K562 (cell line): ENCODE measurements around the gene C20orf141. TPM values are rescaled to one million over a fixed set of nuclear protein-coding genes. Genes with fewer than 3 reads are reported as not detected.

Experiments
- ATAC-seq: fragments of 200-7000 bp; cut with Tn5 transposase; 3 replicates; pipeline ENCODE4 v1.9.1; 2020; ENCODE audit warnings: moderate library complexity
- BruUV-seq: library from RNA; stranded (reverse); fragments of 400-500 nt; replicated peaks from 2 replicates; lab custom pipeline; 2021; lab: Mats Ljungman, UMichigan
- CTCF ChIA-PET: fragments of 300-600 bp; formaldehyde crosslinking; extraction: SDS; loops from one replicate; lab custom pipeline; 2021; ENCODE audit warnings: low intra/inter-chr PET ratio; lab: Yijun Ruan, JAX
- POLR2A ChIA-PET: fragments of 300-600, 350-650 bp; sonication (Branson Sonifier 250); formaldehyde crosslinking; extraction: SDS; loops from one replicate; lab custom pipeline; 2021; ENCODE audit warnings: antibody characterized with exemption, inconsistent platforms; lab: Yijun Ruan, JAX
- DNase-seq, 4 experiments: peaks; one replicate each; pipeline versions ENCODE4 v3.0.0 to v3.0.0-alpha.2; 2011 to 2018; ENCODE audit warnings: low spot score in 3 of 4, mixed read lengths in 3 of 4; ENCODE audit errors: extremely low read depth in 1 of 4
- FAIRE-seq: peaks from 2 replicates; lab custom pipeline; 2011; peaks lifted over from hg19 to GRCh38; lab: Jason Lieb, UNC
- H2AFZ ChIP-seq: 2 replicates; pipeline ENCODE4 v1.6.0; 2011; ENCODE audit warnings: low read depth, low read length, control low read depth, inconsistent platforms
- H3K27ac ChIP-seq: fragments of 200-600 bp; 3 replicates; pipeline ENCODE4 v1.8.0; 2011; ENCODE audit warnings: low read depth, mild to moderate bottlenecking, control low read depth, inconsistent platforms, low read length, moderate library complexity, mixed read lengths; ENCODE audit errors: extremely low read depth
- H3K27me3 ChIP-seq, 2 experiments: fragments of 300-600 bp in 1 of 2; 2 replicates in 1 of 2; 3 replicates in 1 of 2; pipeline versions ENCODE4 v1.6.0 to v1.8.0; 2011; ENCODE audit warnings: inconsistent platforms in 2 of 2, low read length in 2 of 2, mild to moderate bottlenecking in 1 of 2, mixed read lengths in 1 of 2, moderate library complexity in 1 of 2; ENCODE audit not compliant: control insufficient read depth in 2 of 2, insufficient read depth in 2 of 2
- H3K36me3 ChIP-seq: fragments of 300-600 bp; 3 replicates; pipeline ENCODE4 v1.8.0; 2011; ENCODE audit warnings: mild to moderate bottlenecking, low read length, inconsistent platforms; ENCODE audit not compliant: control insufficient read depth, insufficient read depth
- H3K4me1 ChIP-seq, 2 experiments: fragments of 200-600 bp in 1 of 2; replicated peaks in 1 of 2; 2 replicates in 1 of 2; 3 replicates in 1 of 2; pipeline versions ENCODE4 v1.5.1 to v1.8.0; 2011; ENCODE audit warnings: inconsistent platforms in 2 of 2, low read length in 2 of 2, mild to moderate bottlenecking in 1 of 2, mixed read lengths in 1 of 2, moderate library complexity in 1 of 2; ENCODE audit not compliant: control insufficient read depth in 2 of 2, insufficient read depth in 2 of 2
- H3K4me2 ChIP-seq: 2 replicates; pipeline ENCODE4 v1.6.1; 2011; ENCODE audit warnings: low read length, control low read depth, inconsistent platforms, mixed read lengths; ENCODE audit not compliant: insufficient read depth
- H3K4me3 ChIP-seq: fragments of 200-600 bp; sonication (generic), shearing (Covaris generic); 2 replicates; pipeline ENCODE4 v1.5.1; 2016; ENCODE audit warnings: control low read depth, inconsistent platforms
- H3K79me2 ChIP-seq: fragments of 200-600 bp; 3 replicates; pipeline ENCODE4 v1.8.0; 2011; ENCODE audit warnings: low read length, inconsistent platforms; ENCODE audit not compliant: control insufficient read depth, insufficient read depth
- H3K9ac ChIP-seq, 2 experiments: 2 replicates each; pipeline versions ENCODE4 v1.6.0 to v1.6.1; 2011; ENCODE audit warnings: low read depth in 2 of 2, low read length in 2 of 2, control low read depth in 1 of 2, inconsistent platforms in 1 of 2, mild to moderate bottlenecking in 1 of 2, mixed read lengths in 1 of 2; ENCODE audit not compliant: insufficient read depth in 1 of 2
- H3K9me1 ChIP-seq: one replicate; pipeline ENCODE4 v1.6.0; 2011; ENCODE audit warnings: inconsistent platforms, mild to moderate bottlenecking, low read length, moderate library complexity; ENCODE audit not compliant: control insufficient read depth, insufficient read depth
- H3K9me3 ChIP-seq: replicated peaks from 2 replicates; pipeline ENCODE4 v1.5.1; 2011; ENCODE audit warnings: low read depth, low read length, inconsistent platforms; ENCODE audit not compliant: control insufficient read depth, insufficient read depth
- H4K20me1 ChIP-seq: replicated peaks from 2 replicates; pipeline ENCODE4 v1.6.1; 2011; ENCODE audit warnings: low read length, inconsistent platforms, mixed read lengths; ENCODE audit not compliant: control insufficient read depth, insufficient read depth
- CBFA2T3 ChIP-seq: fragments of 450-650 bp; IDR thresholded peaks from 2 replicates; pipeline ENCODE4 v1.6.1; 2017
- CC2D1A ChIP-seq: fragments of 450-650 bp; IDR thresholded peaks from 2 replicates; pipeline ENCODE4 v1.6.1; 2017; ENCODE audit warnings: mild to moderate bottlenecking
- CREB1 ChIP-seq, 2 experiments: sonication (generic) in 1 of 2; formaldehyde crosslinking in 1 of 2; IDR thresholded peaks; 2 replicates each; pipeline versions ENCODE4 v1.6.1 to v1.8.0; 2012 to 2022; ENCODE audit warnings: inconsistent platforms in 1 of 2, mild to moderate bottlenecking in 1 of 2, missing genetic modification reagents in 1 of 2, moderate library complexity in 1 of 2
- FOXA3 ChIP-seq, 2 experiments: fragments of 450-650 bp in 1 of 2; sonication (generic) in 1 of 2; formaldehyde crosslinking; IDR thresholded peaks in 1 of 2; conservative IDR thresholded peaks in 1 of 2; 2 replicates each; pipeline versions ENCODE4 v1.4.0 to v1.8.0; 2020 to 2022; ENCODE audit warnings: mild to moderate bottlenecking in 2 of 2, missing genetic modification reagents in 1 of 2
- HDAC6 ChIP-seq: IDR thresholded peaks from 2 replicates; pipeline ENCODE4 v1.6.1; 2012; ENCODE audit warnings: low read depth, mild to moderate bottlenecking, control low read depth, inconsistent platforms, low read length, moderate library complexity
- KDM1A ChIP-seq, 2 experiments: fragments of 450-650 bp; IDR thresholded peaks; 2 replicates each; pipeline ENCODE4 v1.6.1; 2016; ENCODE audit warnings: mild to moderate bottlenecking in 2 of 2
- MAZ ChIP-seq, 2 experiments: fragments of 450-650 bp in 1 of 2; sonication (generic) in 1 of 2; formaldehyde crosslinking; IDR thresholded peaks in 1 of 2; conservative IDR thresholded peaks in 1 of 2; 2 replicates each; pipeline versions ENCODE4 v1.4.0 to v1.5.0; 2020; ENCODE audit warnings: mild to moderate bottlenecking in 1 of 2, missing genetic modification reagents in 1 of 2
- MYC ChIP-seq, 2 experiments: fragments of 250-450 bp in 1 of 2; sonication (Bioruptor Pico) in 1 of 2; IDR thresholded peaks; 2 replicates each; pipeline versions ENCODE4 v1.5.1 to v1.6.1; 2012 to 2021; ENCODE audit warnings: low read depth in 2 of 2, borderline replicate concordance in 1 of 2, improper control_type of control experiment in 1 of 2, low read length in 1 of 2, mild to moderate bottlenecking in 1 of 2, moderate library complexity in 1 of 2
- NR4A1 ChIP-seq, 2 experiments: fragments of 250-450 bp in 1 of 2; fragments of 450-650 bp in 1 of 2; sonication (Bioruptor Pico) in 1 of 2; IDR thresholded peaks; 2 replicates each; pipeline versions ENCODE4 v1.4.0 to v1.6.1; 2016 to 2020; ENCODE audit warnings: mild to moderate bottlenecking in 2 of 2, missing compliant biosample characterization in 1 of 2, missing genetic modification characterization in 1 of 2, moderate library complexity in 1 of 2
- PRMT5 ChIP-seq: sonication (generic); formaldehyde crosslinking; IDR thresholded peaks from 2 replicates; pipeline ENCODE4 v1.5.0; 2020; ENCODE audit warnings: missing genetic modification reagents
- RHOXF2B ChIP-seq: fragments of 250-450 bp; sonication (Bioruptor Pico); conservative IDR thresholded peaks from 2 replicates; pipeline ENCODE4 v1.5.1; 2021
- SMC3 ChIP-seq: conservative IDR thresholded peaks from 2 replicates; pipeline ENCODE4 v1.6.1; 2011; ENCODE audit warnings: low read depth, low read length, improper control_type of control experiment; ENCODE audit not compliant: insufficient read depth
- TRIM28 ChIP-seq: fragments of 450-650 bp; IDR thresholded peaks from 2 replicates; pipeline ENCODE4 v1.6.1; 2017
- XRCC4 ChIP-seq: IDR thresholded peaks from one replicate; pipeline ENCODE4 v1.6.1; 2011; ENCODE audit not compliant: insufficient read depth, insufficient read length; ENCODE audit errors: extremely low read depth
- ZNF239 ChIP-seq: fragments of 250-450 bp; sonication (Bioruptor Pico); IDR thresholded peaks from 2 replicates; pipeline ENCODE4 v1.4.0; 2020; ENCODE audit warnings: mild to moderate bottlenecking
- WGBS: fragments of 100-300 bp; shearing (Covaris generic); methylation state at CpG from one replicate; pipeline ENCODE4 v1.1.6; 2016; ENCODE audit warnings: low coverage, mixed read lengths; ENCODE audit not compliant: insufficient coverage; ENCODE audit errors: missing lambda C conversion rate; 5-methylcytosine and 5-hydroxymethylcytosine counted together
- in situ Hi-C: fragments of 300-500 bp; cut with MboI; formaldehyde crosslinking; loops from 4 replicates; pipeline ENCODE4 v1.15.0; 2018; ENCODE audit warnings: inconsistent platforms, mixed read lengths
- intact Hi-C: fragments of 100-400 bp; cut with micrococcal nuclease; formaldehyde crosslinking; loops from 2 replicates; pipeline ENCODE4 v1.14.2; 2022
- polyA plus RNA-seq, 8 experiments: library from polyadenylated mRNA; depleted of rRNA in 4 of 8; stranded (reverse) in 5 of 8; unstranded in 3 of 8; fragments of >200 nt; fragmentation: Nextera tagmentation in 2 of 8; fragmentation: Illumina TruSeq in 1 of 8; extraction: Ambion mirVana in 2 of 8; extraction: Trizol in 1 of 8; gene quantifications; 2 replicates each; pipeline versions ENCODE4 v1.2.1 to v1.2.3, GENCODE V29; 2011 to 2014; ENCODE audit warnings: inconsistent platforms in 1 of 8, missing spikeins in 1 of 8
- total RNA-seq, 7 experiments: library from RNA; depleted of rRNA in 6 of 7; stranded (reverse); fragments of >200 nt in 6 of 7; fragmentation: Illumina TruSeq in 2 of 7; extraction: Trizol in 2 of 7; gene quantifications; 2 replicates each; pipeline versions ENCODE4 v1.2.1 to v1.2.3, GENCODE V29; 2011 to 2021; ENCODE audit warnings: low replicate concordance in 1 of 7
- TF ChIP-seq, protein P1 (sequence below): fragments of 450-650 bp; formaldehyde crosslinking; IDR thresholded peaks from 2 replicates; pipeline ENCODE4 v1.4.0; 2022; ENCODE audit warnings: mild to moderate bottlenecking, moderate library complexity
- TF ChIP-seq, protein P2 (sequence below): sonication (generic); formaldehyde crosslinking; IDR thresholded peaks from 2 replicates; pipeline ENCODE4 v1.8.1; 2022; ENCODE audit warnings: missing genetic modification reagents
- TF ChIP-seq, protein P3 (sequence below), 2 experiments: IDR thresholded peaks; 2 replicates each; pipeline ENCODE4 v1.6.1; 2012; ENCODE audit warnings: improper control_type of control experiment in 2 of 2, low read depth in 2 of 2, low read length in 2 of 2, borderline replicate concordance in 1 of 2

Gene C20orf141
- total and polyA plus RNA-seq, 9 of the 15 experiments (the other 6 are each of a cell fraction or from before 2014, with no cell fraction given): not detected

DNA sequence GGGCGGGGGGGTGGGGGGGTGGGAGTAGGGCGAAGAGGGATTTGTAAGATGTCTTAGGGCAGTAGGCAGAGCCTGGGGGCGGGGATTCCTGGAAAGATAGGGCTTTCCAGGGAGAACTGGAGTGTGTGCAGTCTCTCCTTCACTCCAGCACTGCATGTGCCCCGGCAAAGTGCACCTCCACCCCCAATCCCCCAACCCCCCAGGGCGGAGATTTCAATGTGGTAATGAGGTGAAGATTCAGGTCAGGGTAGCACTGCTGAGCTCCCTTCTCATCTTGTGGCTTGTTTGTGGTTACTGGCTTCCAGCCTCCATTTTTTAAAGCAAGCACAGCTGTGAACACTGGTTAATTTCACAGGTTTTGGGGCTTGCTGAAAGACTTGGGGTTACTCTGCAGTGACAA lies 7.3 kb downstream of the C20orf141 start:
- peaks cover 14 to 20% of the 10 kb centered on the region in 2 experiments for H3K4me1 ChIP-seq
- H3K4me2 ChIP-seq: no peak overlapping the region
- ChIA-PET POLR2A (interaction anchor here (0.6 to 1.6 kb wide), 5 partner anchors 10 to 34 kb away, joined by 3 to 4 read pairs (median 3); partner anchors contain the start of genes PCED1A and VPS16), CTCF (no interaction called here)
- intact Hi-C loops (no loop called here), in situ Hi-C loops (no loop called here)
- ATAC-seq: peak; percentile 68
- 0 out of 2 replicates have a peak overlapping the region, but pooled peaks have one; percentile 14 for H2AFZ ChIP-seq
- H3K9me1 ChIP-seq: peaks cover 3% of the 10 kb centered on the region
- H3K27me3 ChIP-seq: no peaks in the 10 kb centered on the region
- DNase-seq: peak in 3 of 4 experiments; percentile 23 to 68 (median 45)
- H3K4me3 ChIP-seq: no peak overlapping the region
- no peaks in the 10 kb centered on the region for H3K9me3 ChIP-seq
- H3K9ac ChIP-seq: peak overlapping the region in 1 of 2 experiments; percentile 17; a peak in 1 of 4 replicates
- H3K27ac ChIP-seq: no peak overlapping the region
- no peaks in the 10 kb centered on the region for H3K36me3 ChIP-seq
- FAIRE-seq: no peak
- no TSS peak for BruUV-seq
- WGBS: 0% methylated on average over 1 of the region's 5 CpGs
- no peaks in the 10 kb centered on the region for H4K20me1 ChIP-seq
- H3K79me2 ChIP-seq: no peaks in the 10 kb centered on the region
- TF ChIP-seq SMC3: no peak
- TF ChIP-seq HDAC6: no peak
- TF ChIP-seq CREB1 (IDR thresholded peaks at IDR 0.05): no peak
- TF ChIP-seq CREB1 (CRISPR knock-in tag; IDR thresholded peaks at IDR 0.05): no peak
- TF ChIP-seq MAZ (CRISPR knock-in tag; conservative IDR thresholded peaks at IDR 0.05 in 1 of 2, IDR thresholded peaks at IDR 0.05 in 1 of 2): 0 out of 4 replicates have a peak, but pooled peaks of 1 of the 2 experiments have one; percentile 31
- TF ChIP-seq, protein P1, sequence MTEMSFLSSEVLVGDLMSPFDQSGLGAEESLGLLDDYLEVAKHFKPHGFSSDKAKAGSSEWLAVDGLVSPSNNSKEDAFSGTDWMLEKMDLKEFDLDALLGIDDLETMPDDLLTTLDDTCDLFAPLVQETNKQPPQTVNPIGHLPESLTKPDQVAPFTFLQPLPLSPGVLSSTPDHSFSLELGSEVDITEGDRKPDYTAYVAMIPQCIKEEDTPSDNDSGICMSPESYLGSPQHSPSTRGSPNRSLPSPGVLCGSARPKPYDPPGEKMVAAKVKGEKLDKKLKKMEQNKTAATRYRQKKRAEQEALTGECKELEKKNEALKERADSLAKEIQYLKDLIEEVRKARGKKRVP (CRISPR knock-in tag): no peak
- TF ChIP-seq XRCC4: no peak
- 0 out of 2 replicates have a peak, but pooled peaks have one; percentile 10 for TF ChIP-seq CBFA2T3
- TF ChIP-seq ZNF239: no peak
- TF ChIP-seq CC2D1A: no peak
- TF ChIP-seq RHOXF2B (CRISPR knock-in tag): no peak
- TF ChIP-seq, protein P2, sequence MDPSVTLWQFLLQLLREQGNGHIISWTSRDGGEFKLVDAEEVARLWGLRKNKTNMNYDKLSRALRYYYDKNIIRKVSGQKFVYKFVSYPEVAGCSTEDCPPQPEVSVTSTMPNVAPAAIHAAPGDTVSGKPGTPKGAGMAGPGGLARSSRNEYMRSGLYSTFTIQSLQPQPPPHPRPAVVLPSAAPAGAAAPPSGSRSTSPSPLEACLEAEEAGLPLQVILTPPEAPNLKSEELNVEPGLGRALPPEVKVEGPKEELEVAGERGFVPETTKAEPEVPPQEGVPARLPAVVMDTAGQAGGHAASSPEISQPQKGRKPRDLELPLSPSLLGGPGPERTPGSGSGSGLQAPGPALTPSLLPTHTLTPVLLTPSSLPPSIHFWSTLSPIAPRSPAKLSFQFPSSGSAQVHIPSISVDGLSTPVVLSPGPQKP: no peak
- peak; percentile 21; the same call in 1 of the 2 replicates for TF ChIP-seq MYC (IDR thresholded peaks at IDR 0.05; ENCODE audit: low read depth, low read length)
- TF ChIP-seq MYC (CRISPR knock-in tag; IDR thresholded peaks at IDR 0.05; ENCODE audit: borderline replicate concordance, low read depth): no peak
- no peak for TF ChIP-seq FOXA3 (CRISPR knock-in tag; conservative IDR thresholded peaks at IDR 0.05 in 1 of 2, IDR thresholded peaks at IDR 0.05 in 1 of 2)
- peak; percentile 62 to 80; a peak in 3 of 4 replicates for TF ChIP-seq KDM1A (IDR thresholded peaks at IDR 0.05)
- no peak for TF ChIP-seq NR4A1 (CRISPR knock-in tag; IDR thresholded peaks at IDR 0.05)
- TF ChIP-seq NR4A1 (tag; IDR thresholded peaks at IDR 0.05): no peak
- no peak for TF ChIP-seq TRIM28
- TF ChIP-seq PRMT5: no peak
- TF ChIP-seq, protein P3, sequence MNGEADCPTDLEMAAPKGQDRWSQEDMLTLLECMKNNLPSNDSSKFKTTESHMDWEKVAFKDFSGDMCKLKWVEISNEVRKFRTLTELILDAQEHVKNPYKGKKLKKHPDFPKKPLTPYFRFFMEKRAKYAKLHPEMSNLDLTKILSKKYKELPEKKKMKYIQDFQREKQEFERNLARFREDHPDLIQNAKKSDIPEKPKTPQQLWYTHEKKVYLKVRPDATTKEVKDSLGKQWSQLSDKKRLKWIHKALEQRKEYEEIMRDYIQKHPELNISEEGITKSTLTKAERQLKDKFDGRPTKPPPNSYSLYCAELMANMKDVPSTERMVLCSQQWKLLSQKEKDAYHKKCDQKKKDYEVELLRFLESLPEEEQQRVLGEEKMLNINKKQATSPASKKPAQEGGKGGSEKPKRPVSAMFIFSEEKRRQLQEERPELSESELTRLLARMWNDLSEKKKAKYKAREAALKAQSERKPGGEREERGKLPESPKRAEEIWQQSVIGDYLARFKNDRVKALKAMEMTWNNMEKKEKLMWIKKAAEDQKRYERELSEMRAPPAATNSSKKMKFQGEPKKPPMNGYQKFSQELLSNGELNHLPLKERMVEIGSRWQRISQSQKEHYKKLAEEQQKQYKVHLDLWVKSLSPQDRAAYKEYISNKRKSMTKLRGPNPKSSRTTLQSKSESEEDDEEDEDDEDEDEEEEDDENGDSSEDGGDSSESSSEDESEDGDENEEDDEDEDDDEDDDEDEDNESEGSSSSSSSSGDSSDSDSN (IDR thresholded peaks at IDR 0.05; ENCODE audit: borderline replicate concordance in 1 of 2, low read depth in 2 of 2, low read length in 2 of 2): no peak
